ENCODE data around the gene RFX2. TPM values are rescaled to one million over a fixed set of nuclear protein-coding genes. Genes with fewer than 3 reads are reported as not detected.

Gene RFX2
- total and polyA plus RNA-seq, 4 donors: 0.67 to 5.1 (median 2.8) TPM

GRCh38 chr19:6021878-6022569 is 88.3 kb downstream of the RFX2 start:
- peak overlapping the region in 1 of 2 donors; percentile 28 for H3K27ac ChIP-seq (ENCODE audit: low read depth in 1 of 2, low read length in 2 of 2)
- 50% methylated on average over 29 of the region's 29 CpGs for WGBS

More at GRCh38 chr19:6021878-6022569, 88.3 kb downstream of the RFX2 start:
- TF ChIP-seq, protein P1, sequence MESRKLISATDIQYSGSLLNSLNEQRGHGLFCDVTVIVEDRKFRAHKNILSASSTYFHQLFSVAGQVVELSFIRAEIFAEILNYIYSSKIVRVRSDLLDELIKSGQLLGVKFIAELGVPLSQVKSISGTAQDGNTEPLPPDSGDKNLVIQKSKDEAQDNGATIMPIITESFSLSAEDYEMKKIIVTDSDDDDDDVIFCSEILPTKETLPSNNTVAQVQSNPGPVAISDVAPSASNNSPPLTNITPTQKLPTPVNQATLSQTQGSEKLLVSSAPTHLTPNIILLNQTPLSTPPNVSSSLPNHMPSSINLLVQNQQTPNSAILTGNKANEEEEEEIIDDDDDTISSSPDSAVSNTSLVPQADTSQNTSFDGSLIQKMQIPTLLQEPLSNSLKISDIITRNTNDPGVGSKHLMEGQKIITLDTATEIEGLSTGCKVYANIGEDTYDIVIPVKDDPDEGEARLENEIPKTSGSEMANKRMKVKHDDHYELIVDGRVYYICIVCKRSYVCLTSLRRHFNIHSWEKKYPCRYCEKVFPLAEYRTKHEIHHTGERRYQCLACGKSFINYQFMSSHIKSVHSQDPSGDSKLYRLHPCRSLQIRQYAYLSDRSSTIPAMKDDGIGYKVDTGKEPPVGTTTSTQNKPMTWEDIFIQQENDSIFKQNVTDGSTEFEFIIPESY (IDR thresholded peaks at IDR 0.05): no peak
- TF ChIP-seq GABPA (IDR thresholded peaks at IDR 0.05 in 1 of 2, conservative IDR thresholded peaks at IDR 0.05 in 1 of 2) (no peak), EGR1 (IDR thresholded peaks at IDR 0.05; ENCODE audit: low read depth in 2 of 2) (no peak), FOXA2 (IDR thresholded peaks at IDR 0.05) (peak; percentile 73), CTCF (IDR thresholded peaks at IDR 0.05; ENCODE audit: low read depth, low read length, missing input control) (peak; percentile 86), NR2F2 (IDR thresholded peaks at IDR 0.05) (peak; percentile 69), SP1 (IDR thresholded peaks at IDR 0.05) (peak; percentile 61), RAD21 (IDR thresholded peaks at IDR 0.05) (peak; percentile 92 to 95), TAF1 (conservative IDR thresholded peaks at IDR 0.05) (no peak), HNF4A (conservative IDR thresholded peaks at IDR 0.05) (peak; percentile 53 to 64), MAX (IDR thresholded peaks at IDR 0.05) (no peak), FOXA1 (IDR thresholded peaks at IDR 0.05) (peak; percentile 69), RXRA (IDR thresholded peaks at IDR 0.05) (peak; percentile 68 to 74), JUND (IDR thresholded peaks at IDR 0.05) (no peak), YY1 (IDR thresholded peaks at IDR 0.05) (peak; percentile 56), HNF4G (IDR thresholded peaks at IDR 0.05) (peak; percentile 14)
- TF ChIP-seq, protein P2, sequence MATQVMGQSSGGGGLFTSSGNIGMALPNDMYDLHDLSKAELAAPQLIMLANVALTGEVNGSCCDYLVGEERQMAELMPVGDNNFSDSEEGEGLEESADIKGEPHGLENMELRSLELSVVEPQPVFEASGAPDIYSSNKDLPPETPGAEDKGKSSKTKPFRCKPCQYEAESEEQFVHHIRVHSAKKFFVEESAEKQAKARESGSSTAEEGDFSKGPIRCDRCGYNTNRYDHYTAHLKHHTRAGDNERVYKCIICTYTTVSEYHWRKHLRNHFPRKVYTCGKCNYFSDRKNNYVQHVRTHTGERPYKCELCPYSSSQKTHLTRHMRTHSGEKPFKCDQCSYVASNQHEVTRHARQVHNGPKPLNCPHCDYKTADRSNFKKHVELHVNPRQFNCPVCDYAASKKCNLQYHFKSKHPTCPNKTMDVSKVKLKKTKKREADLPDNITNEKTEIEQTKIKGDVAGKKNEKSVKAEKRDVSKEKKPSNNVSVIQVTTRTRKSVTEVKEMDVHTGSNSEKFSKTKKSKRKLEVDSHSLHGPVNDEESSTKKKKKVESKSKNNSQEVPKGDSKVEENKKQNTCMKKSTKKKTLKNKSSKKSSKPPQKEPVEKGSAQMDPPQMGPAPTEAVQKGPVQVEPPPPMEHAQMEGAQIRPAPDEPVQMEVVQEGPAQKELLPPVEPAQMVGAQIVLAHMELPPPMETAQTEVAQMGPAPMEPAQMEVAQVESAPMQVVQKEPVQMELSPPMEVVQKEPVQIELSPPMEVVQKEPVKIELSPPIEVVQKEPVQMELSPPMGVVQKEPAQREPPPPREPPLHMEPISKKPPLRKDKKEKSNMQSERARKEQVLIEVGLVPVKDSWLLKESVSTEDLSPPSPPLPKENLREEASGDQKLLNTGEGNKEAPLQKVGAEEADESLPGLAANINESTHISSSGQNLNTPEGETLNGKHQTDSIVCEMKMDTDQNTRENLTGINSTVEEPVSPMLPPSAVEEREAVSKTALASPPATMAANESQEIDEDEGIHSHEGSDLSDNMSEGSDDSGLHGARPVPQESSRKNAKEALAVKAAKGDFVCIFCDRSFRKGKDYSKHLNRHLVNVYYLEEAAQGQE (IDR thresholded peaks at IDR 0.05): peak; percentile 53
- TF ChIP-seq, protein P3, sequence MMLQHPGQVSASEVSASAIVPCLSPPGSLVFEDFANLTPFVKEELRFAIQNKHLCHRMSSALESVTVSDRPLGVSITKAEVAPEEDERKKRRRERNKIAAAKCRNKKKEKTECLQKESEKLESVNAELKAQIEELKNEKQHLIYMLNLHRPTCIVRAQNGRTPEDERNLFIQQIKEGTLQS (IDR thresholded peaks at IDR 0.05): no peak
- Histone ChIP-seq H3K4me1 (ENCODE audit: control insufficient read depth in 4 of 4, insufficient read depth in 4 of 4, low read length in 3 of 4) (peaks cover 5 to 32% (median 19%) of the 10 kb centered on the region in 4 donors), H3K4me3 (ENCODE audit: low read depth in 1 of 3, low read length in 3 of 3) (no peak overlapping the region), H3K9ac (ENCODE audit: low read depth in 1 of 2, low read length in 2 of 2) (no peak overlapping the region), H3K36me3 (ENCODE audit: control insufficient read depth in 4 of 4, insufficient read depth in 3 of 4, low read depth in 1 of 4, low read length in 3 of 4) (no peaks in the 10 kb centered on the region), H3K27me3 (ENCODE audit: control insufficient read depth in 4 of 4, insufficient read depth in 4 of 4, low read length in 3 of 4) (no peaks in the 10 kb centered on the region), H3K9me3 (ENCODE audit: control insufficient read depth in 4 of 4, low read length in 3 of 4) (no peaks in the 10 kb centered on the region)
- peak; percentile 80 for DNase-seq (ENCODE audit: low spot score)
